ENCODE measurements around the gene RBM4. TPM values are rescaled to one million over a fixed set of nuclear protein-coding genes. Genes with fewer than 3 reads are reported as not detected.
"Not testable (repeated sequence)": the region's sequence is repeated elsewhere in the genome, so short reads cannot be mapped to it uniquely, and the experiment has no call there.

RBM4 gene
- 137 TPM for total RNA-seq

DNA sequence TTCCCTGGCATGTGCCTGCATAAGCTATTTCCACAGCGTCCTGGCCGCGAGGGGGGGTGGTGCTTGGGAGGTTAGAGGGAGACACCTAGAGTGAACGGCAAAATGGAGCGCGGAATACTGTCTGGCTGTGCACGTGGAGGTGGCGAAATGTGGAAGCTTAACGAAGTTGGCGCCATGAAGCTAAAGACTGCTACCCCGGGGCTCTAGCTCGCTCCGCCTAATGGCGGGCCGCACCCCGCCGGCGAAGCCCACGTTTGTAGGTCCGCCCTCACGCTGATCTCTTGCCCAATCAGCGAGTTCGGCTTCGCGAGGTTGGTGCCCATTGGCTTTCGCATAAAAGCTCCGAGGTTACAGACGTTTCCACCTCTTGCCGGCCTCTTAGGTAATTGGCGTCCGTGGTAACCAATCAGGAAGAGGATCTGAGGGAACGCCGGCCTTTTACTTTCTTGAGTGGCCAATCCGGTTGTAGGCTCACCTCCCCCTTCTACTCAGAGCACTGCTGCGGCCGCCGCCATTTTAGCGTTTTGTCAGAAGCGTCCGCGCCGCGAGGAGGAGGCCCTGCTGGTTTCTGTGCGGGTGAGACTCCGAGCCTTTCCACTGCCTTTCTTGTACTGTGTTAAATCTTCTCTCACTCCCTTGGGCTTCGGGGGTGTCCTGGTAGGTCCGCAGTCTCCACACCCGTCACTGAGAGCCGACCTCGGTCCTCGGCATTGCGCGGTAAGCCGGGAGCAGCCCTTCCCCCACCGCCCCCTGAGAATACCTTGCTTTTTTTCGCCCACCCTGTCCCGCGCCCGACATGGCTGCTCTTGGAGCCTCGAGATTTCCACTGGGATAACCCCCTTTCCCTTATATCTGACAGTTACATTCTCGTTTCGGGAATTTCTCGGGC lies at the start of gene RBM4:
Gene RBM4, plus strand, starts transcription at position 527 of the 889 bp plus-strand sequence. CDS start 1,009 bp downstream, outside the sequence.
- peak; percentile 85 to 95 for DNase-seq (ENCODE audit: low spot score in 2 of 2)
- FAIRE-seq, result peak; percentile 87

GRCh38 chr11:66589315-66589714 lies 49.2 kb upstream of the RBM4 start:
- not testable (repeated sequence) for FAIRE-seq; DNase-seq (ENCODE audit: low spot score in 2 of 2)

GRCh38 chr11:66589996-66590675 lies 48.4 kb upstream of the RBM4 start:
- DNase-seq (ENCODE audit: low spot score in 2 of 2), result no peak
- FAIRE-seq, result no peak

DNA sequence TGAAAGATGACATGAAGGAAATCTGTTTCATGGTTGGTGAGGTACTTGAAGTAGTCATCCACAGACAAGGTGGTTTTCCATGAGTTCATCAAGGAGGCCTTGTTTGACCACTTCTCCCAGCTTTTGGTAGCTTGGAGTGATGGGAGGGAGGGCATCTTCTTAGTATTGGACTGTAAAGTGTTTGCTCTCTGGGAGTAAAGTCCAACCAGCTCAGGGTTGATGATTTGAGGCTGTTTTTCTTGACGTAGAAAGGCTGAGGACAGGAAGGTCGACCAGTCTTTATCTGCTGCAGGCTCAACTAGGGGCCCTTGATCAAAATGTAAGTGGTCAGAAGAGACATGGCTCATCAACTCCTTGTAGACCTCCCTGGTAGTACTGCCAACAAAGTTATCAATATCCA lies 47.3 kb upstream of the RBM4 start:
- DNase-seq (ENCODE audit: low spot score in 2 of 2) (no peak), FAIRE-seq (no peak)

DNA sequence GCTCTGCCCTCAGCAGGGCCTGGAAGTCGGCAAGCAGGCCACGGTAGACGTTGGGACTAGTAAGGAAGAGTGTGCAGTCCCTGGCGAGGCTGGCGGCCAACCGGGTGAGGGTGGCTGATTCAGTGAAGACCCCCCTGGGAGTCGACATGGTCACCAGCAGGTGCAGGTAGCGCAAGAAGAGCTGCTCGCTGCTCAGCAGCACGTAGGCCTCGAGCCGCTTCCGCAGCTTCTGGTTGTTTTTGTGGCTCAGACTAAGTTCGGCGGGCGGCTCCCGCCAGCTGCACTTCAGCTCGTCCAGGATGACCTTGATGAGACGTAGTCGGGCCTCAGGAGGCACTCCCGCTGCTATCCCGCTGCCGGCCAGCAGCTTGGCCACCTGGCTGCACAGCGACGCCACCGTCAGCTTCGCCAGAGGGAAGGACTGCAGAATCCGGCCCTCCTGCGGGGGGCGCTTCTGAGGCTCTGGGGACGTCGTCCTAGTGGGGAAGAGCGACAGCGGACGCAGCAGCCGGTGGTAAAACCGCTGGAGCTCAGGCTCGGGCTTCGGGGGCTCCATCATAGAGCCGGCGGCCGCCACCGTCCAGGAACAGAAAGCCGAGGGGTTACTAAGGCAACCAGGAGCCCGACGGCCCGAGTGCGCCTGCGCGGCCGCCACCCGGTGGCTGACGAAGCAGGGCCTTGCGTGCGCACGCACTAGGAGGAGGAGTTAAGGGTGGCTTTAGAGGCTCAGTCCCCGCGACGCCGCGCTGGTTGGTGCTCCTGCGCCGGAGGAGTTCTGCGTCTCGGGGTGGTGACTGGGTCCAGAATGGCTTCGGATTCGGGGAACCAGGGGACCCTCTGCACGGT lies 45.8 kb upstream of the RBM4 start, which contains the start of the genes CCDC87 and CCS:
Gene CCDC87, minus strand, starts transcription at position 607 of the 846 bp plus-strand sequence. Its CDS starts 48 bp downstream, at position 559.
Gene CCS, plus strand, starts transcription at position 729 of the 846 bp plus-strand sequence. Its CDS starts 77 bp downstream, at position 806.
- FAIRE-seq, result no peak
- DNase-seq (ENCODE audit: low spot score in 2 of 2), result peak; percentile 95 to 100

- no peak for FAIRE-seq
- no peak for DNase-seq (ENCODE audit: low spot score in 2 of 2)
Observed at GRCh38 chr11:66593303-66593635, 45.2 kb upstream of the RBM4 start.

DNA sequence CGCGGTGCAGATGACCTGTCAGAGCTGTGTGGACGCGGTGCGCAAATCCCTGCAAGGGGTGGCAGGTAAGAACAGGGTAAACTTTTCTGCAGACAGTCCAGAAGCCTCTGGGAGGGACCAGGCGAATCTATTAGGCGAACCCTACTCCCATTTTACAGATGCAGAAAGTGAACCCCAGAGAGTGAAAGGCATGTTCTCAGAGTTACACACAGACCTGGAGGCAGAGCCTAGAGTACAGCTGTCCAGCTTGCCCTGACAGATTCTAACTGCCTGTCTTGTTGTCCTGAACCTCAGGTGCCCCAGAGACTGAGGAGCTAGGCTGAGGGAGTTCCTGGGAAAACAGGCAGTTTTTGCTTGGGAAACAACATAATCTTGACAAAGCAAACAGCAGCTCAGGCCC lies 44.9 kb upstream of the RBM4 start:
- DNase-seq (ENCODE audit: low spot score in 2 of 2) (no peak), FAIRE-seq (no peak)

DNA sequence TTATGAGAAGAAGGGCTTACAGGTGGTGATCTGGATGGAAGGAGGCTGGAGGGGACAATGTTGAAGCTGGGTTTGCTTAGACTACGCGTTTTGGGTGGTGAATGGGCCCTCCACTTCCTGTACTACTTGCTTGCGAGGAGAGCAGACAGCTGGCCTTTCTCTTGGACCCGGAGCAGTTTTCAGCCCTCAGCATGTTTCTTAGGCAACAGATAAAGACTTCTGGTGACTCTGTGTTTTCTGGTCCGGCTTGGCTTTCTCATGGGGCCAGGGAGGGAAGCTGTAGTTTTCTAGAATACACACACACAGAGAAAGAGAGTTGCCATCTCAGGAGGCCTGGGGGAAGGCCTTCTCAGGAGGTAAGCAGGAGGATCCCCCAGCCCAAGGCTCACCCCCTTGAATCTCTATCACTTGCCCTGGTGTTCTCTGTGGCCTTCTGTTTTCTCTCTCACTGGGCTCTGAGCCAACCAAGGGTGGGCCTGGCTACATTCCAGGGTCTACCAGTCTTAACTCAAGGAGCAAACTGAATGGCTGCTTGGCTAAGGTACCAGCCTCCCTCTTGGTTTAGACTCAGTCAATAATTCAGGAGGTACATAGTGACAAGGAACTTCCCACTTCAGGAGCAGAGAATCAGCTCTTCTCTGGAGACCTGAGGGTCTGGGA lies 43.1 kb upstream of the RBM4 start:
- FAIRE-seq, result no peak
- DNase-seq (ENCODE audit: low spot score in 2 of 2), result no peak

DNA sequence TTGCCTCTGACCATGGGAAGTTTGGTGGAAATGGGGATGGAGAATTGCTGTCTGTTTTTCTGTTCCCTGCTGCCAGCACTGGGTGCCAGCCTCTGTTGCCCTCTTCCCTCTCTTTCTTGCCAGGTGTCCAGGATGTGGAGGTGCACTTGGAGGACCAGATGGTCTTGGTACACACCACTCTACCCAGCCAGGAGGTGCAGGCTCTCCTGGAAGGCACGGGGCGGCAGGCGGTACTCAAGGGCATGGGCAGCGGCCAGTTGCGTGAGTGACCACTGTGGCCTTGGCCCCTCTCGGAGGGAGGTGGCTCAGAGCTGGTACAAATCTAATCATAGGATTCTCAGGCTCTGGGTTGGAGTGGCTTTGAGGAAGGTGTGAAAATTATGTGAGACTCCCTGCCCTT lies 39.5 kb upstream of the RBM4 start:
- DNase-seq (ENCODE audit: low spot score in 2 of 2) (no peak), FAIRE-seq (no peak)

DNA sequence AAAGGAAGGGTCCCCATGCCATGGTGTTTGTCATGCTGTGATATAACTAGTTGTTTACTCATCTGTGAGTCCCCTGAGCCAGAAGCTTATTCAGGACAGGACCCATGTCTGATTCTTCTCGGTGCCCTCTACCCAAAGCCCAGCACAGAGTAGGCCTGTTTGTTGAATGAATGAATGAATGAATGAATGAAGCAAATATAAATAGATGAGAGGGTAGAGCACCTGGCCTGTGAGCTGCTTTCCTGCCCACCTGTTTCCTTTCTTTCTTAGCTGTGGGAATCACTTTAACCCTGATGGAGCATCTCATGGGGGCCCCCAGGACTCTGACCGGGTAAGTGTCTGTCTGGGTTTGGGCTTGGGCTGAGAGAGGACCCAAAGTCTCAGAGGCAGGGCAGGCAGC lies 38.3 kb upstream of the RBM4 start:
- FAIRE-seq, result no peak
- no peak for DNase-seq (ENCODE audit: low spot score in 2 of 2)

GRCh38 chr11:66600631-66601233 lies 37.8 kb upstream of the RBM4 start:
- DNase-seq (ENCODE audit: low spot score in 2 of 2), result no peak
- no peak for FAIRE-seq

- DNase-seq (ENCODE audit: low spot score in 2 of 2) (no peak), FAIRE-seq (no peak)
Observed at GRCh38 chr11:66603072-66603471, 35.4 kb upstream of the RBM4 start.

DNA sequence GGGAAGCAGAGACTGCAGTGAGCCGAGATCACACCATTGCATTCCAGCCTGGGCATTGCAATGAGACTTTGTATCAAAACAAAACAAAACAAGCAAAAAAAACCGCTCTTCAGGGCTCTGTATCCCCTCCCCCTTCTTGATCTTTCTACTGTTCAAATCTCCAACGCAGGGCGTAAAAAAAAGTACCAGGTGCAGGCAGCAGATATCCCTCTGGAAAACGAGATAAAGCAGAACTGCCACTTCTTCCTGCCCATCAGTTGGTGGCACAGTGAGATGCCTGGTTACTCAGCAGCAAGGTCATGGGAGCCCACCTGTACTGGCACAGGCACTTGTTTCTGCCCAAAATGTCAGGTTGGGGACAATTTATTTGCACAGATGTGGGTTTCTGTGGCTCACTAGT lies 34.3 kb upstream of the RBM4 start:
- no peak for DNase-seq (ENCODE audit: low spot score in 2 of 2)
- FAIRE-seq, result no peak

GRCh38 chr11:66606608-66607007 lies 31.9 kb upstream of the RBM4 start:
- FAIRE-seq; DNase-seq (ENCODE audit: low spot score in 2 of 2): not testable (repeated sequence)

- DNase-seq (ENCODE audit: low spot score in 2 of 2) (peak in 1 of 2 donors; percentile 50), FAIRE-seq (no peak)
Observed at GRCh38 chr11:66607126-66607834, 31.2 kb upstream of the RBM4 start.

GRCh38 chr11:66609721-66610617 lies 28.5 kb upstream of the RBM4 start:
- FAIRE-seq, result no peak

GRCh38 chr11:66612458-66612857 lies 26.0 kb upstream of the RBM4 start:
- FAIRE-seq (no peak), DNase-seq (ENCODE audit: low spot score in 2 of 2) (no peak)

More at GRCh38 chr11:66609721-66610617, 28.5 kb upstream of the RBM4 start:
- no peak for DNase-seq (ENCODE audit: low spot score in 2 of 2)

DNA sequence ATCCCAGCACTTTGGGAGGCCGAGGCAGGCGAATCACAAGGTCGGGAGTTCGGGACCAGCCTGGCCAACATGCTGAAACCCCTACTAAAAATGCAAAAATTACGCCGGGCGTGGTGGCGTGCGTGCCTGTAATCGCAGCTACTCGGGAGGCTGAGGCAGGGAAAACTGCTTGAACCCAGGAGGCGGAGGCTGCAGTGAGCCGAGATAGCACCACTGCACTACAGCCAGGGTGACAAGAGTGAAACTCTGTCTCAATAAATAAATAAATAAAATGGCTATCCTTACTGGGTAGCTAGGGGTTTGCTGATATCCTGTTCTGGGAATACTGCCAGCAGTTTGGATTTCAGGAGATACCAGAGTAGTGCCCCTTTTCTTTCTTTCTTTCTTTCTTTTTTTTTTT lies 24.4 kb upstream of the RBM4 start:
- DNase-seq (ENCODE audit: low spot score in 2 of 2), result no peak
- FAIRE-seq, result no peak
